Stimulated activated CD4-positive, alpha-beta T cell treated with anti-CD3 and anti-CD28 coated beads, Interleukin-15, amount 100 ng/mL, for 48 hours (primary cell): Measurements from ENCODE around the gene CD80.
"Not testable (repeated sequence)": the region's sequence is repeated elsewhere in the genome, so short reads cannot be mapped to it uniquely, and the experiment has no call there.

Source experiments
- DNase-seq, 2 donors: peaks; one replicate each; pipeline ENCODE4 v3.0.0-alpha.2; 2020; ENCODE audit warnings: low read depth in 2 of 2

The CD80 gene

GRCh38 chr3:119559441-119559963 is at the start of gene CD80:
Gene CD80 (minus strand): TSS chr3:119559614. CDS start chr3:119557728, 1,886 bp downstream.
- peak; percentile 40 to 48 for DNase-seq

GRCh38 chr3:119608405-119609000 is 49.1 kb upstream of the CD80 start:
- no peak for DNase-seq

GRCh38 chr3:119604878-119605277 is 45.5 kb upstream of the CD80 start:
- DNase-seq: no peak

GRCh38 chr3:119602676-119603075 is 43.3 kb upstream of the CD80 start:
- no peak for DNase-seq

GRCh38 chr3:119601154-119601553 is 41.7 kb upstream of the CD80 start:
- no peak for DNase-seq

GRCh38 chr3:119600732-119601131 is 41.3 kb upstream of the CD80 start:
- peak in 1 of 2 donors; percentile 29 for DNase-seq

GRCh38 chr3:119599558-119600174 is 40.3 kb upstream of the CD80 start:
- no peak for DNase-seq

DNA sequence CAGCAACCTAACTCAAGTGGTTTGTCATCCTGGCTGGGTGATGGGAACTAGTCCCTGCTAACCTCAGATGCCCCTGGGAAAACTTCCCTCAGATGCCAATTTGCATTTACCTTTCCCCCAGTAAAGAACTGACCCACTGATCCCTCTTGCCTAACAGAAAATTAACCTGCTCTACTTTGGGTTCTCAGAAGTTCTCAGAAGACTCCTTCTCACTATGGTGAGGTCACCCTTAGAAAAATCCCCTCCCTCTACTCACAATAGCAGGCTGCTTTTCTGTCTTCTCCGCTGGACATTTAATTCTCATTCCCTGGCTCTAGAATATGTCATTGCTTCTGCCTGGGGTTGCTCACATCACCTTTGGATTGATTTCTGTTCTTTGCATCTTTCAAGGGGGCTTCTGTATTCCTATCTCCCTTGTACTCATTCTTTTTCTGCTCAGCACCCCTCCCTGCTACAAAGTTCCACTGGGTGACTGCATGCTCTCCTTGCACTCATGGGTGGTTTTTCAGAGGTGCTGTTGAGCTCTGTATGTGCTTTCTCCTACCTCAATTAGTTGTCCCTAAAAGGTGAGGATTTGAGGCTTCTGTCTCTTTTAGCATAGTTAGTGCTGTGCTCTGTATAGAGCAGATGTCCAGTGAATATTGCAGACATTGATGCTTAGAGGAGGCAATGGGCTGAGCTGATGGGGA is 39.1 kb upstream of the CD80 start:
- no peak for DNase-seq

DNA sequence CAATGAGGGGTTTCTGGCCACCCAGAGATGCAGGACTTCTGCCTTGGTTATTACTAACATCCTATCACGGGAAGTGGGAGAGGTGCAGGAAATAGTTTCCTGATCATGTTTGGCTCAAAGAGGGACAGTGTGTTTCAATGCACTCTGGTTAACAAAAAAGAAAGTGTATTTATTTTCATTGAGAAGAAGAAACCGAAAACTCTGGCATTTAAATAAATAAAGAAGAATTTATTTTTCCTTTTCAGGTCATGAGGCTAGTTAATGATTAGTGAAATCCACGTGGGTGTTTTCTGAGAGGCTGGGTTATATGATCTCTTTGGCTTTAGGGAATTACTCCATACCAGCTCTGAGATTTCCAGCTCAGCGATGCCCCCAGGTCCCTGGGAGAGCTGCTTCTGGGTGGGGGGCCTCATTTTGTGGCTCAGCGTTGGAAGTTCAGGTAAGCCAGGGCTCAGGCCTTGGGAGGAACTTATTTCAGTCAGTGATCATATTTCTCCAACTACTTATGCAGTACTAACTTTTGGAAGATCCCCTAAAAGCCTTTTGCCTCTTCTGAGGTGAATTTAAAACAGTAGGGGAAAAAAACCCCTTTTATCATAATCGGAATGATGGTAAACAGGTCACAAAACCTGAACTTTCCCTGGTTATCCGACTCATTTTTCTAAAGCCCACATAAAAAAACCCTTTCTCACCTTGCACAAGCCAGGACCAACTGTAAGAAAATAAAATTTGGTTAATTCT is 38.3 kb upstream of the CD80 start, which contains the start of gene PLA1A:
TSS of gene PLA1A (plus strand) at position 338 of the 741 bp plus-strand sequence. CDS start at position 367, 29 bp downstream.
- DNase-seq: no peak

DNA sequence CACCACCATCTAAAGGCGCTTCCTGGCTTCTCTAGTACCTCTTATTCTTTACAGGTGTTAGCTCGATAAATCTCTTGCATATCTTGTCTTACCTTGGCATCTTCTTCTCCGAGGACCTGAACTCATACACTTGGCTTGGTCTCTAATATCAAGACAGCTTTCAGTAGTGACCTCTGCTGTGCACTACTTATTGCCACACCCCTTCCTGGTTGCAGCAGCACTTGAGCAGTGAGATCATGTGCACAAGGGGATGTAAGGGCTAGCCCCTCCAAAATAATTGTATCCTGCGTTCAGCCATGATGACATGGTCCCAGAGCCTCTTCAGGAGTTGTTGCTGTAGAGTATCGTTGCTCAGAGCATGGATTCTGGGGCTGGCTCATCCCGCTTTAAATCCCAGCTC is 37.0 kb upstream of the CD80 start:
- no peak for DNase-seq

DNA sequence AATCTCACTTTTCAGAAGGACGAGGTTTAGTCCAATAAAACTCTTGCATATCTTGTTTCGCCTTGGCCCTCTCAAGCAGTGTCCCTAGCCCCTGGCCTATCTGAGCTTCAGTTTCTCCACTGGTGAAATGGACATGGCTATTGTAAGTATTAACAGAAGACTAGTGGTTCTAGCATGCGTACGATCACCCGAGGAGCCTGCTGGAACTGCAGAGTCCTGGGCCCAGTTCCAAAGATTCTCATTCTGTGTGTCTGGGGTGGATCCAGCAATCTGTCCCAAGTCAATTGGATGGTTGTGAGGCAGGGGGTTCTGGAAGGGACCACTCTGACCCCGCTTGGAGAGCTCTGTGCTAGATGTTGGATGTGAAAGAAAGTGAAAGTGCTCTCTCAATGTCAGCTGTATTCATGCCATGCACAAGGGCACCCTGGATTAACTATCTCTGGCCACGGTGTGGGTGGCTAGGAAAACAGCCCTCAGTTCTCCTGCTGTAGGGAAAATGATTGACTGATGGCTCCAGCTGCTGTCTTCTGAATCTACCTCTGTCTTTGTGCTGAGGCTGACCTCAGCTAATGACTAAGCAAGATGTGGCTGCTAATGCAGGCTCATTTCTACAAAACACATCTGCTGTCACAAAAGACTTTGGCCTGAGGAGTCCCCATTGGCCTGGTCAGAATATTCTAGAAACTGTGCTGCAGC is 36.4 kb upstream of the CD80 start:
- DNase-seq: no peak

GRCh38 chr3:119594929-119595328 is 35.5 kb upstream of the CD80 start:
- DNase-seq: not testable (repeated sequence)

DNA sequence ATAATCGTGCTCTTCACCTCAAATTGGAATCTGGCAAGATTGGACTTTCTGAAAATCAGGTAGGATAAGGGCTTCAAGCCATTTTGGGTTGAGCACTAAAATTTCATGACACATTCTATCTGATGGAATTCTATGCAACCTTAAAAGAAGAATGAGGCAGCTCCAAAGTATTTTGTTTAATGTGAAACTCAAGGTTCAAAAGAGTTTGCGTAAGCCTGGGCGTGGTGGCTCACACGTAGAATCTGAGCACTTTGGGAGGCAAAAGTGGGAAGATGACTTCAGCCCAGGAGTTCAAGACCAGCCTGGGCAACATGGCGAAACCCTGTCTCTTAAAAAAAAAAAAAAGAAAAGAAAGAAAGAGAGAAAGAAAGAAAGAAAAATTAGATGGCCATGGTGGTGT is 34.7 kb upstream of the CD80 start:
- no peak for DNase-seq

- DNase-seq: no peak
Observed at GRCh38 chr3:119592861-119593260, 33.4 kb upstream of the CD80 start.

- no peak for DNase-seq
Observed at GRCh38 chr3:119590706-119591105, 31.3 kb upstream of the CD80 start.

DNA sequence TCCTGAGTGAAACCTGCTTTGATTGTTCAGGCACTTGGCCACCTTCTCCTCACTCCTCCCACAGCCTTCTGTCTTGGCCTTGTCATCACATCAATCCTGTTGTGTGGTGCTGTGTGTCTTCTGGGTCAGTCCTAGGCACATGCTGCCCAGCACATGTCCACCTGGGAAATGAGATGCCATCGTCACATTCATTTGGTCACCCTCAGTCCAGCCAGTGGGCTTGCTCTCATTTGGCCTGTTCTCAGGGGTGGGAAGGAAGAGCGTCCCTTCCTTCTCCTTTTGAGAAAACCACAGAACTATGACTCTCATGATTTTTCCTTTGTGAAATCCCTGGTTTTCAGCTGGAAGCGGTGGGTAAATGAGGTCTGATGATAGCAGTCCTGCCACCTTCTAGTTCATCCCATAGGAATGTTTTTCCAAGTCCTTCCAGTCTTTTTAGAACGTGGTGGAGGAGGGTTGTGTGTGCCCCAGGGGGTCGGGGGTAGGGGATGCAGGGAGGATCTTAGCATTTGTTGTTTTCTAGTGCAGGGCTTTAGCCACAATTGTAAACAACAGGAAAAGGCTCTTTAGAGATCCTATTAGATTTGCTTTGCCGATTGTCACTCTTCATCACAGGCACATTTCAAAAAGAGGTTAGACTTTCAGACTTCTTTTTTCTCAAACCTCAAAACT is 29.8 kb upstream of the CD80 start:
- no peak for DNase-seq

DNA sequence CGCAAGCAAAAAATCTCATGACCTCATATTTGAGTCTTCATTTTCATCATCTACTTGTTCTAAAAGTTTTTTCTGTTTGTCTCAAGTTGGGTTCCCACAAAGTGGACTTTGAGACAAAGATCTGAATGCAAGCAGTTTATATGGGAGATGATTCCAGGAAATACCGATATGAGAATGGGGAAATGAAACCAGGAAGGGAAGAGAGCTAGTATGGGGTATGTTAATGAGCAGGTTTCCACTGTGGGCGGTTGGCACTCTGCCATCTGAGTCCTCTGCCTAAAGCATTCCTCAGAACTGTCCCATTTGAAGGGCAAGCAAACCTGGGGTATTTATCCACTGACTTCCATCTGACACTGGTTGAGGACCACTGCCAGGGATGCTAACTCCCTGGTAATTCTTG is 28.7 kb upstream of the CD80 start:
- no peak for DNase-seq

GRCh38 chr3:119586733-119587172 is 27.3 kb upstream of the CD80 start:
- no peak for DNase-seq

GRCh38 chr3:119585856-119586570 is 26.6 kb upstream of the CD80 start:
- DNase-seq: no peak

- no peak for DNase-seq
Observed at GRCh38 chr3:119585208-119585607, 25.8 kb upstream of the CD80 start.
